Suprapubic skin (tissue), 4 donors: Measurements from ENCODE around the gene NHSL2. TPM values are rescaled to one million over a fixed set of nuclear protein-coding genes. Genes with fewer than 3 reads are reported as not detected.

Experiments
- DNase-seq, 2 donors: peaks; one replicate each; pipeline ENCODE4 v3.0.0-alpha.2; 2019; ENCODE audit warnings: low spot score in 2 of 2
- H3K27ac ChIP-seq: fragments of 200-600 bp; sonication (generic); one replicate; pipeline ENCODE4 v1.5.1; 2019
- H3K27me3 ChIP-seq: fragments of 200-600 bp; sonication (generic); one replicate; pipeline ENCODE4 v1.5.1; 2019
- H3K36me3 ChIP-seq: fragments of 200-600 bp; sonication (generic); one replicate; pipeline ENCODE4 v1.5.1; 2019
- H3K4me1 ChIP-seq: fragments of 200-600 bp; sonication (generic); one replicate; pipeline ENCODE4 v1.5.1; 2019
- H3K4me3 ChIP-seq: fragments of 200-600 bp; sonication (generic); one replicate; pipeline ENCODE4 v1.5.1; 2019; ENCODE audit warnings: mild to moderate bottlenecking
- H3K9me3 ChIP-seq: fragments of 200-600 bp; sonication (generic); one replicate; pipeline ENCODE4 v1.5.1; 2019
- CTCF ChIP-seq, 2 donors: fragments of 200-600 bp in 1 of 2; fragments of 450-650 bp in 1 of 2; sonication (generic) in 1 of 2; IDR thresholded peaks; one replicate each; pipeline ENCODE4 v1.5.1; 2016 to 2019; ENCODE audit warnings: antibody characterized with exemption in 2 of 2, mild to moderate bottlenecking in 1 of 2, moderate library complexity in 1 of 2
- EP300 ChIP-seq: sonication (generic); formaldehyde crosslinking; IDR thresholded peaks from one replicate; pipeline ENCODE4 v1.6.1; 2017; ENCODE audit warnings: antibody characterized with exemption
- POLR2A ChIP-seq, 2 donors: fragments of 450-650 bp; IDR thresholded peaks; one replicate each; pipeline ENCODE4 v1.6.1; 2017; ENCODE audit warnings: antibody characterized with exemption in 2 of 2, mild to moderate bottlenecking in 2 of 2, moderate library complexity in 2 of 2
- POLR2AphosphoS5 ChIP-seq, 3 donors: sonication (generic); formaldehyde crosslinking; IDR thresholded peaks; one replicate each; pipeline ENCODE4 v1.6.1; 2017; ENCODE audit warnings: antibody characterized with exemption in 3 of 3
- WGBS: methylation state at CpG from one replicate; pipeline ENCODE4 v1.1.5; 2018; 5-methylcytosine and 5-hydroxymethylcytosine counted together
- total RNA-seq, 4 donors: library from RNA; depleted of rRNA; stranded (reverse); fragments of >200 nt; gene quantifications; one replicate each; pipeline ENCODE4 v1.1.0, GENCODE V29; 2016

NHSL2 gene
- total RNA-seq, 4 donors from 2014 or later = 2.0 to 4.7 (median 3.0) TPM

- Histone ChIP-seq H3K36me3 (no peaks in the 10 kb centered on the region), H3K4me1 (no peaks in the 10 kb centered on the region), H3K27ac (no peak overlapping the region), H3K27me3 (no peaks in the 10 kb centered on the region), H3K4me3 (peak overlapping the region; percentile 5), H3K9me3 (no peaks in the 10 kb centered on the region)
- WGBS = 78% methylated on average over 7 of the region's 7 CpGs
- no peak for TF ChIP-seq POLR2AphosphoS5 (IDR thresholded peaks at IDR 0.05)
- no peak for TF ChIP-seq POLR2A (IDR thresholded peaks at IDR 0.05)
- no peak for TF ChIP-seq EP300
- no peak for TF ChIP-seq CTCF (IDR thresholded peaks at IDR 0.05)
- DNase-seq = no peak
These were observed 169.5 kb downstream of the NHSL2 start for GRCh38 chrX:72080150-72080549.

GRCh38 chrX:72080800-72081199 is 170.2 kb downstream of the NHSL2 start:
- Histone ChIP-seq H3K4me3 (peak overlapping the region; percentile 12), H3K9me3 (no peaks in the 10 kb centered on the region), H3K4me1 (no peaks in the 10 kb centered on the region), H3K36me3 (no peaks in the 10 kb centered on the region), H3K27me3 (no peaks in the 10 kb centered on the region), H3K27ac (no peak overlapping the region)
- WGBS = 83% methylated on average over 7 of the region's 7 CpGs
- TF ChIP-seq CTCF (IDR thresholded peaks at IDR 0.05) = no peak
- no peak for TF ChIP-seq POLR2A (IDR thresholded peaks at IDR 0.05)
- TF ChIP-seq EP300 = no peak
- TF ChIP-seq POLR2AphosphoS5 (IDR thresholded peaks at IDR 0.05) = no peak
- no peak for DNase-seq

- WGBS = 74% methylated on average over 11 of the region's 12 CpGs
- no peaks in the 10 kb centered on the region for H3K27me3 ChIP-seq
These were observed 171.1 kb downstream of the NHSL2 start for GRCh38 chrX:72081605-72082320.

GRCh38 chrX:72083291-72083690 is 172.6 kb downstream of the NHSL2 start:
- Histone ChIP-seq H3K27me3 (no peaks in the 10 kb centered on the region), H3K9me3 (no peaks in the 10 kb centered on the region), H3K4me1 (no peaks in the 10 kb centered on the region), H3K27ac (no peak overlapping the region), H3K4me3 (no peak overlapping the region), H3K36me3 (no peaks in the 10 kb centered on the region)
- 93% methylated on average over 2 of the region's 2 CpGs for WGBS
- DNase-seq = no peak
- TF ChIP-seq POLR2AphosphoS5 (IDR thresholded peaks at IDR 0.05) = no peak
- no peak for TF ChIP-seq CTCF (IDR thresholded peaks at IDR 0.05)
- TF ChIP-seq POLR2A (IDR thresholded peaks at IDR 0.05) = no peak
- no peak for TF ChIP-seq EP300

More at GRCh38 chrX:72081605-72082320, 171.1 kb downstream of the NHSL2 start:
- DNase-seq = no peak
- no peaks in the 10 kb centered on the region for H3K9me3 ChIP-seq
- no peak overlapping the region for H3K27ac ChIP-seq
- H3K4me3 ChIP-seq = peak overlapping the region; percentile 12
- no peaks in the 10 kb centered on the region for H3K4me1 ChIP-seq
- TF ChIP-seq POLR2A (IDR thresholded peaks at IDR 0.05) (no peak), CTCF (IDR thresholded peaks at IDR 0.05) (no peak)
- no peaks in the 10 kb centered on the region for H3K36me3 ChIP-seq

- H3K9me3 ChIP-seq = no peaks in the 10 kb centered on the region
- H3K4me1 ChIP-seq = no peaks in the 10 kb centered on the region
- WGBS = 100% methylated on average over 1 of the region's 1 CpG
- H3K36me3 ChIP-seq = no peaks in the 10 kb centered on the region
- no peak for DNase-seq
- TF ChIP-seq POLR2AphosphoS5 (IDR thresholded peaks at IDR 0.05) (no peak), EP300 (no peak), CTCF (IDR thresholded peaks at IDR 0.05) (no peak), POLR2A (IDR thresholded peaks at IDR 0.05) (no peak)
- H3K27me3 ChIP-seq = no peaks in the 10 kb centered on the region
- H3K4me3 ChIP-seq = no peak overlapping the region
- no peak overlapping the region for H3K27ac ChIP-seq
These were observed 173.5 kb downstream of the NHSL2 start for GRCh38 chrX:72084114-72084513.
